Body of pancreas (tissue), 4 donors: ENCODE measurements around the gene GJC3. TPM values are rescaled to one million over a fixed set of nuclear protein-coding genes. Genes with fewer than 3 reads are reported as not detected.
"Not testable (repeated sequence)": the region's sequence is repeated elsewhere in the genome, so short reads cannot be mapped to it uniquely, and the experiment has no call there.

Source experiments
- ATAC-seq: fragments of 150-250 bp; one replicate; pipeline ENCODE4 v1.9.1; 2016
- DNase-seq, 4 donors: peaks; one replicate each; pipeline ENCODE4 v3.0.0-alpha.2; 2019
- H3K27ac ChIP-seq, 4 donors: fragments of 200-600 bp; sonication (generic); 1 replicate in 3 of 4; 2 replicates in 1 of 4; pipeline versions ENCODE4 v1.5.1 to v1.6.1; 2016 to 2019; ENCODE audit warnings: mild to moderate bottlenecking in 1 of 4, mixed read lengths in 1 of 4, moderate library complexity in 1 of 4
- H3K27me3 ChIP-seq, 2 donors: fragments of 200-600 bp; sonication (generic); one replicate each; pipeline ENCODE4 v1.6.0; 2016; ENCODE audit warnings: mild to moderate bottlenecking in 1 of 2
- H3K36me3 ChIP-seq, 2 donors: fragments of 200-600 bp; sonication (generic); replicated peaks in 1 of 2; 2 replicates each; pipeline ENCODE4 v1.5.1; 2016; ENCODE audit warnings: low read depth in 2 of 2; ENCODE audit not compliant: insufficient read depth in 1 of 2
- H3K4me1 ChIP-seq: fragments of 200-600 bp; sonication (generic); one replicate; pipeline ENCODE4 v1.6.0; 2016
- H3K4me3 ChIP-seq, 2 donors: fragments of 200-600 bp; sonication (generic); 1 replicate in 1 of 2; 2 replicates in 1 of 2; pipeline ENCODE4 v1.5.1; 2016 to 2019
- H3K9me3 ChIP-seq, 3 donors: fragments of 200-600 bp; sonication (generic); 1 replicate in 2 of 3; 2 replicates in 1 of 3; pipeline ENCODE4 v1.5.1; 2016
- CTCF ChIP-seq, 7 experiments: fragments of 450-650 bp in 4 of 7; fragments of 200-600 bp in 3 of 7; sonication (generic) in 3 of 7; IDR thresholded peaks; one replicate each; pipeline ENCODE4 v1.5.1; 2016 to 2019; ENCODE audit warnings: antibody characterized with exemption in 7 of 7
- POLR2A ChIP-seq, 3 donors: fragments of 450-650 bp; IDR thresholded peaks; one replicate each; pipeline ENCODE4 v1.6.1; 2016; ENCODE audit warnings: antibody characterized with exemption in 3 of 3, mild to moderate bottlenecking in 2 of 3
- WGBS, 2 donors: methylation state at CpG; one replicate each; pipeline ENCODE4 v1.1.5; 2017; 5-methylcytosine and 5-hydroxymethylcytosine counted together
- intact Hi-C: fragments of 100-400 bp; cut with DNase I; formaldehyde crosslinking; loops from one replicate; pipeline ENCODE4 v1.15.1; 2023
- total RNA-seq, 2 donors: library from RNA; depleted of rRNA; stranded (reverse); fragments of >200 nt; gene quantifications; one replicate each; pipeline ENCODE4 v1.1.0, GENCODE V29; 2016

The GJC3 gene
- total RNA-seq: not detected

- Histone ChIP-seq H3K9me3 (no peaks in the 10 kb centered on the region), H3K4me3 (no peak within 1 kb of the TSS), H3K4me1 (peaks cover 4% of the 10 kb centered on the region), H3K27ac (peak within 1 kb of the TSS in 1 of 4 donors; percentile 10), H3K36me3 (no peaks in the 10 kb centered on the region), H3K27me3 (no peaks in the 10 kb centered on the region)
- peak; percentile 72 for ATAC-seq
- 36 to 45% methylated on average over 18 to 22 of the region's 22 CpGs for WGBS, 2 donors
- TF ChIP-seq POLR2A (IDR thresholded peaks at IDR 0.05) (no peak), CTCF (IDR thresholded peaks at IDR 0.05) (peak in 4 of 7 experiments; percentile 16 to 27 (median 24))
- peak; percentile 17 to 45 (median 38) for DNase-seq
- intact Hi-C loops: loop anchor here (10.0 kb wide), 1 partner anchor 146 kb away; no protein-coding TSS in a partner anchor
Observed at GRCh38 chr7:99928994-99929729, at the start of gene GJC3. Gene GJC3 (minus strand): TSS chr7:99929620. CDS start chr7:99929620, 0 bp downstream.

- H3K9me3 ChIP-seq: no peaks in the 10 kb centered on the region
- H3K4me1 ChIP-seq: peaks cover 32% of the 10 kb centered on the region
- DNase-seq: no peak
- H3K27ac ChIP-seq: peak overlapping the region in 1 of 4 donors; percentile 88
- no peak for ATAC-seq
- H3K36me3 ChIP-seq: no peaks in the 10 kb centered on the region
- 67 to 69% methylated on average over 10 to 13 of the region's 13 CpGs for WGBS, 2 donors
- H3K27me3 ChIP-seq: no peaks in the 10 kb centered on the region
- H3K4me3 ChIP-seq: no peak overlapping the region
- TF ChIP-seq POLR2A (IDR thresholded peaks at IDR 0.05) (no peak), CTCF (IDR thresholded peaks at IDR 0.05) (no peak)
- intact Hi-C loops: no loop called here
Observed at GRCh38 chr7:99976626-99977025, 47.2 kb upstream of the GJC3 start.

- peak; percentile 97 for ATAC-seq
Observed at GRCh38 chr7:99975782-99976521, 46.5 kb upstream of the GJC3 start, which contains the start of gene AZGP1. Gene AZGP1 (minus strand): TSS chr7:99976031. CDS start chr7:99976020, 11 bp downstream.

GRCh38 chr7:99974681-99975080 is 45.3 kb upstream of the GJC3 start:
- intact Hi-C loops: no loop called here
- Histone ChIP-seq H3K9me3 (no peaks in the 10 kb centered on the region), H3K27me3 (no peaks in the 10 kb centered on the region), H3K4me1 (peaks cover 42% of the 10 kb centered on the region), H3K36me3 (peaks cover 0 to 2% of the 10 kb centered on the region in 2 donors), H3K4me3 (peak overlapping the region in 1 of 2 donors; percentile 36), H3K27ac (peak overlapping the region in 2 of 4 donors; percentile 86 to 96)
- no peak for TF ChIP-seq CTCF (IDR thresholded peaks at IDR 0.05)
- TF ChIP-seq POLR2A (IDR thresholded peaks at IDR 0.05): no peak
- DNase-seq (no peak), ATAC-seq (no peak)
- 50 to 55% methylated on average over 1 of the region's 1 CpG for WGBS, 2 donors

More at GRCh38 chr7:99975782-99976521, 46.5 kb upstream of the GJC3 start, which contains the start of gene AZGP1:
- H3K27me3 ChIP-seq: no peaks in the 10 kb centered on the region
- TF ChIP-seq CTCF (IDR thresholded peaks at IDR 0.05): peak in 1 of 7 experiments; percentile 15
- peak; percentile 10 to 98 (median 96) for TF ChIP-seq POLR2A (IDR thresholded peaks at IDR 0.05)
- peaks cover 37% of the 10 kb centered on the region for H3K4me1 ChIP-seq
- peak within 1 kb of the TSS; percentile 32 to 96 (median 87) for H3K27ac ChIP-seq
- peak; percentile 79 to 94 (median 90) for DNase-seq
- WGBS, 2 donors: 28 to 31% methylated on average over 5 of the region's 5 CpGs
- intact Hi-C loops: no loop called here
- no peaks in the 10 kb centered on the region for H3K9me3 ChIP-seq
- H3K4me3 ChIP-seq: peak within 1 kb of the TSS; percentile 33 to 36
- peaks cover 0 to 2% of the 10 kb centered on the region in 2 donors for H3K36me3 ChIP-seq

- H3K9me3 ChIP-seq, H3K27me3 ChIP-seq, H3K36me3 ChIP-seq, H3K4me3 ChIP-seq, intact Hi-C loops, H3K27ac ChIP-seq, DNase-seq, ATAC-seq: not testable (repeated sequence)
- 51 to 64% methylated on average over 7 of the region's 7 CpGs for WGBS, 2 donors
- peaks cover 44% of the 10 kb centered on the region for H3K4me1 ChIP-seq
Observed at GRCh38 chr7:99973817-99974216, 44.4 kb upstream of the GJC3 start.
